T-cell (primary cell): ENCODE results near the gene PLXNA2. TPM values are rescaled to one million over a fixed set of nuclear protein-coding genes. Genes with fewer than 3 reads are reported as not detected.

Experiments
- ATAC-seq, 4 experiments: fragments of 200-7000 bp in 3 of 4; fragments of 150-1000 bp in 1 of 4; cut with Tn5 transposase; replicated peaks in 1 of 4; 1 replicate in 3 of 4; 2 replicates in 1 of 4; pipeline ENCODE4 v1.10.0; 2021; ENCODE audit warnings: moderate library complexity in 3 of 4, mild to moderate bottlenecking in 2 of 4, moderate number of reproducible peaks in 1 of 4
- CTCF ChIA-PET, 2 donors: fragments of 300-600 bp; sonication (Branson Sonifier 250); formaldehyde crosslinking; loops; one replicate each; lab custom pipeline; 2022; ENCODE audit warnings: antibody characterized with exemption in 2 of 2; lab: Charles Lee
- POLR2A ChIA-PET, 2 donors: fragments of 300-600 bp; sonication (Branson Sonifier 250); formaldehyde crosslinking; loops; one replicate each; lab custom pipeline; 2022; ENCODE audit warnings: antibody characterized with exemption in 2 of 2; lab: Charles Lee
- DNase-seq, 35 experiments: peaks; one replicate each; pipeline versions ENCODE4 v3.0.0 to v3.0.0-alpha.2; 2013 to 2023
- H3K27ac ChIP-seq: one replicate; pipeline ENCODE4 v1.5.1; 2013; ENCODE audit warnings: low read length
- H3K27me3 ChIP-seq, 2 experiments: replicated peaks in 1 of 2; 1 replicate in 1 of 2; 2 replicates in 1 of 2; pipeline versions ENCODE4 v1.6.1 to v1.7.0; 2013; ENCODE audit warnings: low read length in 1 of 2, mixed read lengths in 1 of 2; ENCODE audit not compliant: control insufficient read depth in 2 of 2, insufficient read depth in 2 of 2; ENCODE audit errors: extremely low read depth in 1 of 2
- H3K36me3 ChIP-seq, 2 donors: 1 replicate in 1 of 2; 2 replicates in 1 of 2; pipeline versions ENCODE4 v1.6.1 to v1.7.0; 2013; ENCODE audit warnings: low read length in 1 of 2; ENCODE audit not compliant: control insufficient read depth in 2 of 2, insufficient read depth in 1 of 2; ENCODE audit errors: extremely low read depth in 1 of 2
- H3K4me1 ChIP-seq, 2 experiments: 1 replicate in 1 of 2; 2 replicates in 1 of 2; pipeline versions ENCODE4 v1.6.1 to v1.7.0; 2013; ENCODE audit warnings: low read length in 2 of 2, mixed read lengths in 1 of 2; ENCODE audit not compliant: insufficient read depth in 2 of 2, control insufficient read depth in 1 of 2; ENCODE audit errors: extremely low read depth in 1 of 2
- H3K4me3 ChIP-seq, 2 donors: 1 replicate in 1 of 2; 2 replicates in 1 of 2; pipeline versions ENCODE4 v1.5.1 to v1.7.0; 2013; ENCODE audit warnings: mild to moderate bottlenecking in 2 of 2, low read length in 1 of 2, moderate library complexity in 1 of 2; ENCODE audit not compliant: control insufficient read depth in 1 of 2; ENCODE audit errors: extremely low read depth in 1 of 2
- H3K9me3 ChIP-seq: 2 replicates; pipeline ENCODE4 v1.7.0; 2013
- H3K27ac Mint-ChIP-seq, 2 donors: one replicate each; pipeline ENCODE4 v1.8.0; 2020 to 2021; ENCODE audit warnings: mild to moderate bottlenecking in 2 of 2, mixed read lengths in 2 of 2
- H3K27me3 Mint-ChIP-seq, 2 donors: one replicate each; pipeline ENCODE4 v1.8.0; 2021 to 2022; ENCODE audit warnings: mixed read lengths in 2 of 2
- H3K36me3 Mint-ChIP-seq: one replicate; pipeline ENCODE4 v1.8.0; 2021; ENCODE audit warnings: mixed read lengths
- H3K4me1 Mint-ChIP-seq, 3 donors: one replicate each; pipeline ENCODE4 v1.8.0; 2020 to 2022; ENCODE audit warnings: mixed read lengths in 3 of 3, mild to moderate bottlenecking in 1 of 3
- H3K4me3 Mint-ChIP-seq, 3 donors: one replicate each; pipeline ENCODE4 v1.8.0; 2020 to 2022; ENCODE audit warnings: mild to moderate bottlenecking in 3 of 3, mixed read lengths in 3 of 3, moderate library complexity in 3 of 3
- H3K9me3 Mint-ChIP-seq, 3 donors: one replicate each; pipeline ENCODE4 v1.8.0; 2020 to 2022; ENCODE audit warnings: mixed read lengths in 3 of 3
- WGBS: methylation state at CpG from one replicate; pipeline ENCODE4 v1.1.5; 2013; ENCODE audit warnings: missing lambda C conversion rate; ENCODE audit not compliant: insufficient coverage; 5-methylcytosine and 5-hydroxymethylcytosine counted together
- total RNA-seq, 35 experiments: library from RNA in 6 of 35; stranded (reverse) in 6 of 35; fragments of 120-200 nt in 1 of 35; gene quantifications; one replicate each; pipeline versions ENCODE4 v1.2.1 to v1.2.4 and lab custom pipeline; 2013 to 2026

PLXNA2 gene
- total RNA-seq, 5 donors from 2014 or later (not counting 1 experiment from before 2014, with no cell fraction given) = 1.3 to 2.6 (median 2.2) TPM

GRCh38 chr1:208081972-208082371, 162.2 kb downstream of the PLXNA2 start:
- Histone ChIP-seq H3K27me3 (peaks cover 0 to 16% of the 10 kb centered on the region in 2 experiments), H3K4me1 (peaks cover 0 to 7% of the 10 kb centered on the region in 2 experiments), H3K4me3 (no peak overlapping the region), H3K9me3 (no peaks in the 10 kb centered on the region), H3K27ac (no peak overlapping the region), H3K36me3 (no peaks in the 10 kb centered on the region)
- CTCF ChIA-PET = no interaction called here
- ATAC-seq (no peak), DNase-seq (no peak)
- no peak overlapping the region for H3K27ac Mint-ChIP-seq
- POLR2A ChIA-PET = no interaction called here
- H3K27me3 Mint-ChIP-seq = peaks cover 1 to 5% of the 10 kb centered on the region in 2 donors
- no peaks in the 10 kb centered on the region for H3K36me3 Mint-ChIP-seq
- 90% methylated on average over 12 of the region's 12 CpGs for WGBS
- H3K9me3 Mint-ChIP-seq = no peaks in the 10 kb centered on the region
- no peak overlapping the region for H3K4me3 Mint-ChIP-seq
- peaks cover 15 to 16% (median 15%) of the 10 kb centered on the region in 3 donors for H3K4me1 Mint-ChIP-seq

GRCh38 chr1:208080396-208081286, 163.5 kb downstream of the PLXNA2 start:
- CTCF ChIA-PET = interaction anchor here in 1 of 2 donors (1.2 kb wide), 1 partner anchor 8 kb away, joined by 3 read pairs; no protein-coding TSS in a partner anchor
- H3K36me3 Mint-ChIP-seq = no peaks in the 10 kb centered on the region
- H3K4me3 Mint-ChIP-seq = no peak overlapping the region
- peaks cover 1 to 5% of the 10 kb centered on the region in 2 donors for H3K27me3 Mint-ChIP-seq
- Histone ChIP-seq H3K9me3 (no peaks in the 10 kb centered on the region), H3K4me3 (no peak overlapping the region), H3K27me3 (peaks cover 0 to 16% of the 10 kb centered on the region in 2 experiments), H3K27ac (no peak overlapping the region), H3K36me3 (no peaks in the 10 kb centered on the region), H3K4me1 (no peaks in the 10 kb centered on the region)
- H3K9me3 Mint-ChIP-seq = no peaks in the 10 kb centered on the region
- POLR2A ChIA-PET = no interaction called here
- ATAC-seq (no peak), DNase-seq (no peak)
- no peak overlapping the region for H3K27ac Mint-ChIP-seq
- 91% methylated on average over 7 of the region's 11 CpGs for WGBS
- H3K4me1 Mint-ChIP-seq = peaks cover 2 to 3% (median 2%) of the 10 kb centered on the region in 3 donors

GRCh38 chr1:208079161-208079560, 165.0 kb downstream of the PLXNA2 start:
- H3K9me3 ChIP-seq = no peaks in the 10 kb centered on the region
- H3K27me3 ChIP-seq = peaks cover 0 to 17% of the 10 kb centered on the region in 2 experiments
- Mint-ChIP-seq H3K4me3 (no peak overlapping the region), H3K36me3 (no peaks in the 10 kb centered on the region), H3K27me3 (peaks cover 1 to 5% of the 10 kb centered on the region in 2 donors), H3K4me1 (no peaks in the 10 kb centered on the region), H3K27ac (no peak overlapping the region), H3K9me3 (no peaks in the 10 kb centered on the region)
- no peaks in the 10 kb centered on the region for H3K4me1 ChIP-seq
- no peak overlapping the region for H3K4me3 ChIP-seq
- no peak overlapping the region for H3K27ac ChIP-seq
- DNase-seq (no peak), ATAC-seq (no peak)
- 64% methylated on average over 4 of the region's 9 CpGs for WGBS
- ChIA-PET CTCF (no interaction called here), POLR2A (no interaction called here)
- H3K36me3 ChIP-seq = no peaks in the 10 kb centered on the region

GRCh38 chr1:208078752-208079151, 165.4 kb downstream of the PLXNA2 start:
- no peak overlapping the region for H3K4me3 ChIP-seq
- Mint-ChIP-seq H3K4me1 (no peaks in the 10 kb centered on the region), H3K9me3 (no peaks in the 10 kb centered on the region), H3K4me3 (no peak overlapping the region), H3K27ac (no peak overlapping the region), H3K36me3 (no peaks in the 10 kb centered on the region), H3K27me3 (peaks cover 1 to 5% of the 10 kb centered on the region in 2 donors)
- H3K27ac ChIP-seq = no peak overlapping the region
- DNase-seq = no peak
- no peak for ATAC-seq
- CTCF ChIA-PET = no interaction called here
- H3K9me3 ChIP-seq = no peaks in the 10 kb centered on the region
- H3K36me3 ChIP-seq = no peaks in the 10 kb centered on the region
- peaks cover 0 to 20% of the 10 kb centered on the region in 2 experiments for H3K27me3 ChIP-seq
- 90% methylated on average over 12 of the region's 12 CpGs for WGBS
- POLR2A ChIA-PET = no interaction called here
- no peaks in the 10 kb centered on the region for H3K4me1 ChIP-seq

- H3K27ac ChIP-seq = no peak overlapping the region
- no peaks in the 10 kb centered on the region for H3K4me1 ChIP-seq
- Mint-ChIP-seq H3K36me3 (no peaks in the 10 kb centered on the region), H3K4me1 (no peaks in the 10 kb centered on the region), H3K4me3 (no peak overlapping the region), H3K9me3 (no peaks in the 10 kb centered on the region), H3K27me3 (peaks cover 0 to under 1% of the 10 kb centered on the region in 2 donors), H3K27ac (no peak overlapping the region)
- peak in 1 of 4 experiments; percentile 12 for ATAC-seq
- no peaks in the 10 kb centered on the region for H3K36me3 ChIP-seq
- ChIA-PET CTCF (interaction anchor here in 1 of 2 donors (0.5 kb wide), 1 partner anchor 55 kb away, joined by 5 read pairs; no protein-coding TSS in a partner anchor), POLR2A (no interaction called here)
- DNase-seq = no peak
- no peaks in the 10 kb centered on the region for H3K9me3 ChIP-seq
- H3K4me3 ChIP-seq = no peak overlapping the region
- H3K27me3 ChIP-seq = peaks cover 0 to 13% of the 10 kb centered on the region in 2 experiments
- WGBS = 57% methylated on average over 7 of the region's 16 CpGs
Observed at GRCh38 chr1:208077232-208078075, 166.7 kb downstream of the PLXNA2 start.

- CTCF ChIA-PET = no interaction called here
- Histone ChIP-seq H3K9me3 (no peaks in the 10 kb centered on the region), H3K4me3 (no peak overlapping the region), H3K4me1 (no peaks in the 10 kb centered on the region), H3K36me3 (no peaks in the 10 kb centered on the region), H3K27me3 (peaks cover 0 to 9% of the 10 kb centered on the region in 2 experiments), H3K27ac (no peak overlapping the region)
- no peaks in the 10 kb centered on the region for H3K9me3 Mint-ChIP-seq
- WGBS = 86% methylated on average over 1 of the region's 6 CpGs
- DNase-seq (no peak), ATAC-seq (no peak)
- H3K4me1 Mint-ChIP-seq = no peaks in the 10 kb centered on the region
- H3K36me3 Mint-ChIP-seq = no peaks in the 10 kb centered on the region
- no peak overlapping the region for H3K27ac Mint-ChIP-seq
- POLR2A ChIA-PET = no interaction called here
- no peaks in the 10 kb centered on the region for H3K27me3 Mint-ChIP-seq
- no peak overlapping the region for H3K4me3 Mint-ChIP-seq
Observed at GRCh38 chr1:208074353-208074752, 169.8 kb downstream of the PLXNA2 start.
